ENCODE data around the gene MAP4K2.

DNA sequence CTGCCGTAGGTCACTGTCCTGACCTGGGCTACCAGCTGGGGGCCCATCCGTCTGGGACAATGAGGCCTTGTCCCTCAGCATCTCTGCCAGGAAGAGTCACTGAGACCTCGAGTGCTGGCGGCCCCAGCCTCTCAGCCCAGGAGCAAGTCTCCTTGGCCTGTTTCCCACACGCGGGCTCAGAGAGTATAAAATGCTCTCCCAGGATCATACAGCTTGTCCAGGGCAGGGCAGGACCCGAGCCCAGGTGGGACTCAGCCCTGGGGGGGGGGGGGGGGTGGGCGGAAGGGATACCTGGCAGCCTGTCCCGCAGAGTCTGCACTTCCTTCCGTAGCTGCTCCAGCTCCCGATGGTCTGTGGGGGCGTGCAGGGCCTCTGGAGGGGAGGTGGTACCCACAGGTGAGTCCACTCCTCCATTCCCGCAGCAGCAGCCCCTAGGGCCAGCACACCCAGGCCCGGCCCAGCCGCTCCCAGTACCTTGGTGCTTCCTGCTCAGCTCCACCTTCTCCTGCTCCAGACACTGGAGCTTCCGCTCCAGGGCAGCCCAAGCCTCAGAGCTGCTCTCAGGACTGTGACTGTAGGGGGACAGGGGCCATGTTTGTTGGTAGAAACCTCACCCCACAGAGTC is 33.5 kb upstream of the MAP4K2 start:
- TF ChIP-seq SIN3A (IDR thresholded peaks at IDR 0.05; ENCODE audit: borderline replicate concordance, low read depth, low read length) = no peak
- TF ChIP-seq, protein P1, sequence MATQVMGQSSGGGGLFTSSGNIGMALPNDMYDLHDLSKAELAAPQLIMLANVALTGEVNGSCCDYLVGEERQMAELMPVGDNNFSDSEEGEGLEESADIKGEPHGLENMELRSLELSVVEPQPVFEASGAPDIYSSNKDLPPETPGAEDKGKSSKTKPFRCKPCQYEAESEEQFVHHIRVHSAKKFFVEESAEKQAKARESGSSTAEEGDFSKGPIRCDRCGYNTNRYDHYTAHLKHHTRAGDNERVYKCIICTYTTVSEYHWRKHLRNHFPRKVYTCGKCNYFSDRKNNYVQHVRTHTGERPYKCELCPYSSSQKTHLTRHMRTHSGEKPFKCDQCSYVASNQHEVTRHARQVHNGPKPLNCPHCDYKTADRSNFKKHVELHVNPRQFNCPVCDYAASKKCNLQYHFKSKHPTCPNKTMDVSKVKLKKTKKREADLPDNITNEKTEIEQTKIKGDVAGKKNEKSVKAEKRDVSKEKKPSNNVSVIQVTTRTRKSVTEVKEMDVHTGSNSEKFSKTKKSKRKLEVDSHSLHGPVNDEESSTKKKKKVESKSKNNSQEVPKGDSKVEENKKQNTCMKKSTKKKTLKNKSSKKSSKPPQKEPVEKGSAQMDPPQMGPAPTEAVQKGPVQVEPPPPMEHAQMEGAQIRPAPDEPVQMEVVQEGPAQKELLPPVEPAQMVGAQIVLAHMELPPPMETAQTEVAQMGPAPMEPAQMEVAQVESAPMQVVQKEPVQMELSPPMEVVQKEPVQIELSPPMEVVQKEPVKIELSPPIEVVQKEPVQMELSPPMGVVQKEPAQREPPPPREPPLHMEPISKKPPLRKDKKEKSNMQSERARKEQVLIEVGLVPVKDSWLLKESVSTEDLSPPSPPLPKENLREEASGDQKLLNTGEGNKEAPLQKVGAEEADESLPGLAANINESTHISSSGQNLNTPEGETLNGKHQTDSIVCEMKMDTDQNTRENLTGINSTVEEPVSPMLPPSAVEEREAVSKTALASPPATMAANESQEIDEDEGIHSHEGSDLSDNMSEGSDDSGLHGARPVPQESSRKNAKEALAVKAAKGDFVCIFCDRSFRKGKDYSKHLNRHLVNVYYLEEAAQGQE (IDR thresholded peaks at IDR 0.05; ENCODE audit: low read depth, low read length) = no peak
- no peak for TF ChIP-seq USF2 (IDR thresholded peaks at IDR 0.05; ENCODE audit: borderline replicate concordance, low read depth, low read length)
- no peak for TF ChIP-seq EP300 (IDR thresholded peaks at IDR 0.05; ENCODE audit: borderline replicate concordance in 1 of 2, low read depth in 1 of 2, low read length in 1 of 2)
- no peak for TF ChIP-seq CTCF (IDR thresholded peaks at IDR 0.05)
- TF ChIP-seq, protein P2, sequence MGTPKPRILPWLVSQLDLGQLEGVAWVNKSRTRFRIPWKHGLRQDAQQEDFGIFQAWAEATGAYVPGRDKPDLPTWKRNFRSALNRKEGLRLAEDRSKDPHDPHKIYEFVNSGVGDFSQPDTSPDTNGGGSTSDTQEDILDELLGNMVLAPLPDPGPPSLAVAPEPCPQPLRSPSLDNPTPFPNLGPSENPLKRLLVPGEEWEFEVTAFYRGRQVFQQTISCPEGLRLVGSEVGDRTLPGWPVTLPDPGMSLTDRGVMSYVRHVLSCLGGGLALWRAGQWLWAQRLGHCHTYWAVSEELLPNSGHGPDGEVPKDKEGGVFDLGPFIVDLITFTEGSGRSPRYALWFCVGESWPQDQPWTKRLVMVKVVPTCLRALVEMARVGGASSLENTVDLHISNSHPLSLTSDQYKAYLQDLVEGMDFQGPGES (IDR thresholded peaks at IDR 0.05; ENCODE audit: low read depth, low read length) = no peak
- TF ChIP-seq JUND (IDR thresholded peaks at IDR 0.05) = no peak
- no peak for TF ChIP-seq MAX (IDR thresholded peaks at IDR 0.05; ENCODE audit: low read depth)
- no peak for TF ChIP-seq NRF1 (IDR thresholded peaks at IDR 0.05; ENCODE audit: low read depth, low read length)
- no peak for TF ChIP-seq NFIC (IDR thresholded peaks at IDR 0.05; ENCODE audit: borderline replicate concordance)
- TF ChIP-seq MXI1 (IDR thresholded peaks at IDR 0.05; ENCODE audit: low read depth, low read length) = no peak
